ENCODE data around the gene U2AF1L4. TPM values are rescaled to one million over a fixed set of nuclear protein-coding genes. Genes with fewer than 3 reads are reported as not detected.

Gene U2AF1L4
- total RNA-seq, 4 donors from 2014 or later, result 18.8 to 45.5 (median 21.9) TPM

- Histone ChIP-seq H3K36me3 (peaks cover 17% of the 10 kb centered on the region), H3K4me3 (peak overlapping the region; percentile 89), H3K27ac (peak overlapping the region; percentile 91), H3K4me1 (peaks cover 34% of the 10 kb centered on the region), H3K27me3 (no peaks in the 10 kb centered on the region), H3K9me3 (no peaks in the 10 kb centered on the region)
- peak; percentile 96 to 97 for DNase-seq (ENCODE audit: low spot score in 2 of 2)
- TF ChIP-seq POLR2AphosphoS5 (IDR thresholded peaks at IDR 0.05) (no peak), EP300 (IDR thresholded peaks at IDR 0.05) (no peak), POLR2A (IDR thresholded peaks at IDR 0.05) (peak in 1 of 2 donors; percentile 6)
- TF ChIP-seq, protein P1, sequence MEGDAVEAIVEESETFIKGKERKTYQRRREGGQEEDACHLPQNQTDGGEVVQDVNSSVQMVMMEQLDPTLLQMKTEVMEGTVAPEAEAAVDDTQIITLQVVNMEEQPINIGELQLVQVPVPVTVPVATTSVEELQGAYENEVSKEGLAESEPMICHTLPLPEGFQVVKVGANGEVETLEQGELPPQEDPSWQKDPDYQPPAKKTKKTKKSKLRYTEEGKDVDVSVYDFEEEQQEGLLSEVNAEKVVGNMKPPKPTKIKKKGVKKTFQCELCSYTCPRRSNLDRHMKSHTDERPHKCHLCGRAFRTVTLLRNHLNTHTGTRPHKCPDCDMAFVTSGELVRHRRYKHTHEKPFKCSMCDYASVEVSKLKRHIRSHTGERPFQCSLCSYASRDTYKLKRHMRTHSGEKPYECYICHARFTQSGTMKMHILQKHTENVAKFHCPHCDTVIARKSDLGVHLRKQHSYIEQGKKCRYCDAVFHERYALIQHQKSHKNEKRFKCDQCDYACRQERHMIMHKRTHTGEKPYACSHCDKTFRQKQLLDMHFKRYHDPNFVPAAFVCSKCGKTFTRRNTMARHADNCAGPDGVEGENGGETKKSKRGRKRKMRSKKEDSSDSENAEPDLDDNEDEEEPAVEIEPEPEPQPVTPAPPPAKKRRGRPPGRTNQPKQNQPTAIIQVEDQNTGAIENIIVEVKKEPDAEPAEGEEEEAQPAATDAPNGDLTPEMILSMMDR (IDR thresholded peaks at IDR 0.05), result peak; percentile 66 to 87
- WGBS, result 1% methylated on average over 15 of the region's 77 CpGs
These were observed 28.2 kb downstream of the U2AF1L4 start for GRCh38 chr19:35716801-35717664.

DNA sequence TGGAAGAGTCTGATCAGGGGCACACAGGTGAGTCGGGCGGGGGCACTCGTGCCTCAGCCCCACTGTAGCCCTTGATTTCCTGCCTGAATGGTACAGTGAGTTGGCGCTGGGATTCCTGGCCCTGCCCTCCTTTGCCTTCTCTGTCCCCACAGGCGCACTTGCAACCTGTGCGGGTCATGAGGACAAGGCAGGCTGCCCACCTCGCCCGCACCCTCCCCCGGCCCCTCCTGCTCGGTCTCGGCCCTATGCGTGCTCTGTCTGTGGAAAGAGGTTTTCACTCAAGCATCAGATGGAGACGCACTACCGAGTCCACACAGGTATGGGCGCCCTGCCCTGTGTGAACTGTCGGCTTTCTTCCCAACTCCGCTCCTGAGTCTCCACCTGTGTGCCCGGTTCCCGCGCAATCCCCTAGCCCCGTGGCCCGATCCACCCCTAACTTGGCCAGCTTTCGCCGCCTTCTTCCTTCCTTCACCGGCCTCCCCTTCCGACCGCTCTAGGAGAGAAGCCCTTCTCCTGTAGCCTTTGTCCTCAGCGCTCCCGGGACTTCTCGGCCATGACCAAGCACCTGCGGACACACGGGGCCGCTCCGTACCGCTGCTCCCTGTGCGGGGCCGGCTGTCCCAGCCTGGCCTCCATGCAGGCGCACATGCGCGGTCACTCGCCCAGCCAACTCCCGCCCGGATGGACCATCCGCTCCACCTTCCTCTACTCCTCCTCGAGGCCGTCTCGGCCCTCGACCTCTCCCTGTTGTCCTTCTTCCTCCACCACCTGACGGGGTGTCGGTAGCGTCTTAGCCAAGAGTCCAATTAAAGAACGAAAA, 29.0 kb downstream of the U2AF1L4 start:
- Histone ChIP-seq H3K36me3 (peaks cover 10% of the 10 kb centered on the region), H3K27ac (peak overlapping the region; percentile 91), H3K27me3 (no peaks in the 10 kb centered on the region), H3K4me1 (peaks cover 34% of the 10 kb centered on the region), H3K9me3 (no peaks in the 10 kb centered on the region), H3K4me3 (peak overlapping the region; percentile 89)
- peak in 1 of 2 donors; percentile 81 for DNase-seq (ENCODE audit: low spot score in 2 of 2)
- 1% methylated on average over 34 of the region's 52 CpGs for WGBS
- TF ChIP-seq POLR2AphosphoS5 (IDR thresholded peaks at IDR 0.05) (no peak), POLR2A (IDR thresholded peaks at IDR 0.05) (no peak), EP300 (IDR thresholded peaks at IDR 0.05) (no peak)
- TF ChIP-seq, protein P1 (IDR thresholded peaks at IDR 0.05), result no peak

- H3K4me3 ChIP-seq, result peak overlapping the region; percentile 89
- TF ChIP-seq POLR2AphosphoS5 (IDR thresholded peaks at IDR 0.05) (no peak), POLR2A (IDR thresholded peaks at IDR 0.05) (no peak), EP300 (IDR thresholded peaks at IDR 0.05) (no peak)
- TF ChIP-seq, protein P1 (IDR thresholded peaks at IDR 0.05), result no peak
- peaks cover 34% of the 10 kb centered on the region for H3K4me1 ChIP-seq
- no peaks in the 10 kb centered on the region for H3K9me3 ChIP-seq
- DNase-seq (ENCODE audit: low spot score in 2 of 2), result peak in 1 of 2 donors; percentile 70
- WGBS, result 92% methylated on average over 2 of the region's 7 CpGs
- peaks cover 2% of the 10 kb centered on the region for H3K36me3 ChIP-seq
- H3K27me3 ChIP-seq, result no peaks in the 10 kb centered on the region
- H3K27ac ChIP-seq, result no peak overlapping the region
These were observed 29.8 kb downstream of the U2AF1L4 start for GRCh38 chr19:35715355-35715809.

DNA sequence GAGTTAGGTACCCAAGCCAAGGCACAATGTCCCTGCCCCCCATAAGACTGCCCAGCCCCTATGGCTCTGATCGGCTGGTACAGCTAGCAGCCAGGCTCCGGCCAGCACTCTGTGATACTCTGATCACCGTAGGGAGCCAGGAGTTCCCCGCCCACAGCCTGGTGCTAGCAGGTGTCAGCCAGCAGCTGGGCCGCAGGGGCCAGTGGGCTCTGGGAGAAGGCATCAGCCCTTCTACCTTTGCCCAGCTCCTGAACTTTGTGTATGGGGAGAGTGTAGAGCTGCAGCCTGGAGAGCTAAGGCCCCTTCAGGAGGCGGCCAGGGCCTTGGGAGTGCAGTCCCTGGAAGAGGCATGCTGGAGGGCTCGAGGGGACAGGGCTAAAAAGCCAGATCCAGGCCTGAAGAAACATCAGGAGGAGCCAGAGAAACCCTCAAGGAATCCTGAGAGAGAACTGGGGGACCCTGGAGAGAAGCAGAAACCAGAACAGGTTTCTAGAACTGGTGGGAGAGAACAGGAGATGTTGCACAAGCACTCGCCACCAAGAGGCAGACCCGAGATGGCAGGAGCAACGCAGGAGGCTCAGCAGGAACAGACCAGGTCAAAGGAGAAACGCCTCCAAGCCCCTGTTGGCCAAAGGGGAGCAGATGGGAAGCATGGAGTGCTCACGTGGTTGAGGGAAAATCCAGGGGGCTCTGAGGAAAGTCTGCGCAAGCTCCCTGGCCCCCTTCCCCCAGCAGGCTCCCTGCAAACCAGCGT, 30.4 kb downstream of the U2AF1L4 start:
- Histone ChIP-seq H3K36me3 (no peaks in the 10 kb centered on the region), H3K27ac (no peak overlapping the region), H3K4me3 (no peak overlapping the region), H3K27me3 (no peaks in the 10 kb centered on the region), H3K9me3 (no peaks in the 10 kb centered on the region), H3K4me1 (peaks cover 31% of the 10 kb centered on the region)
- peak in 1 of 2 donors; percentile 76 for DNase-seq (ENCODE audit: low spot score in 2 of 2)
- WGBS, result 75% methylated on average over 14 of the region's 14 CpGs
- TF ChIP-seq EP300 (IDR thresholded peaks at IDR 0.05) (no peak), POLR2A (IDR thresholded peaks at IDR 0.05) (no peak), POLR2AphosphoS5 (IDR thresholded peaks at IDR 0.05) (no peak)
- TF ChIP-seq, protein P1 (IDR thresholded peaks at IDR 0.05), result no peak
